ENCODE results near the gene MYL7.

Gene MYL7

GRCh38 chr7:44101966-44102845, 38.9 kb downstream of the MYL7 start:
- DNase-seq (ENCODE audit: extremely low read depth, low read depth), result peak; percentile 88
- no peak for TF ChIP-seq CTCF (IDR thresholded peaks at IDR 0.05; ENCODE audit: low read depth, low read length)

GRCh38 chr7:44101303-44101965, 39.7 kb downstream of the MYL7 start:
- TF ChIP-seq CTCF (IDR thresholded peaks at IDR 0.05; ENCODE audit: low read depth, low read length), result no peak
- DNase-seq (ENCODE audit: extremely low read depth, low read depth), result no peak

- DNase-seq (ENCODE audit: extremely low read depth, low read depth), result peak; percentile 59
- no peak for TF ChIP-seq CTCF (IDR thresholded peaks at IDR 0.05; ENCODE audit: low read depth, low read length)
Measured at GRCh38 chr7:44100458-44101302, 40.5 kb downstream of the MYL7 start.

- TF ChIP-seq CTCF (IDR thresholded peaks at IDR 0.05; ENCODE audit: low read depth, low read length), result no peak
- no peak for DNase-seq (ENCODE audit: extremely low read depth, low read depth)
Measured at GRCh38 chr7:44099669-44100068, 41.5 kb downstream of the MYL7 start.

- no peak for DNase-seq (ENCODE audit: extremely low read depth, low read depth)
- TF ChIP-seq CTCF (IDR thresholded peaks at IDR 0.05; ENCODE audit: low read depth, low read length), result no peak
Measured at GRCh38 chr7:44098092-44099068, 42.8 kb downstream of the MYL7 start.

GRCh38 chr7:44097064-44097932, 43.8 kb downstream of the MYL7 start:
- DNase-seq (ENCODE audit: extremely low read depth, low read depth), result no peak

More at GRCh38 chr7:44097064-44097932, 43.8 kb downstream of the MYL7 start:
- TF ChIP-seq CTCF (IDR thresholded peaks at IDR 0.05; ENCODE audit: low read depth, low read length), result no peak

Data from AG09319 (cell line).